HG03066 (cell line): Measurements from ENCODE around the gene SCUBE3.

ENCODE experiments used
- ATAC-seq: cut with Tn5 transposase; IDR thresholded peaks from one replicate; pipeline ENCODE4 v1.9.1; 2021; ENCODE audit warnings: low read depth; ENCODE audit not compliant: unreplicated experiment

SCUBE3 gene

DNA sequence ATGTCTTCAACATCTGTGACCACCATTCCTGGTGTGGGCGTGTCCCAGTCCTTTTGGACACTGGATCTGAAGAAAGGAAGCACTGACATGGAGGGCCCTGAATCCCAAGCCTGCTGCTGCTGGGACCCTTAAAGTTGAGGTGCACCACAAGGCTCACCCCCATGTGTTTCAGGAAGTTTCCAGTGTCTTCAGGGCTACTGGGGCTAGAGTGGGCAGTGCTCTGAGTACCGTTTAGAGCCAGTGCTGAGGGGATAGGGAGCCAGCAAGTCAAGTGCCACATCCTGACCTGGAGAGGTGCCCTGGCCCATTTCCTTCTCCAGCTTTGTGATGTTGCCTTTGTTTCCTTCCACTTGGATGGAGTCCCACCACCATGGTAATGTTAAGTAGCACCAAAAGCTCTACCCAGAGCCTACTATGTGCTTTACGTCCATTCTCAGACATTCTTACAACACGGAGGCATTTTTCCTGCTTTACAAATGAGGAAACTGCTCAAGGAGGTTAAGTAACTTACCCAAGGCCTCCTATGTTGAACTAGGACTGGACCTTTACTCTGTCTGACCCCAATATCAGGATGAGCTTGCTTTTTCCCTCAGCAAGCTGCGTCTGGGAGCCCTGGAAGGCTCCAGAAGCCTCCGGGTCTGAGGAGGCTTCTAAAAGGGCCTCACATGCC lies 83.3 kb downstream of the SCUBE3 start:
- ATAC-seq = no peak

DNA sequence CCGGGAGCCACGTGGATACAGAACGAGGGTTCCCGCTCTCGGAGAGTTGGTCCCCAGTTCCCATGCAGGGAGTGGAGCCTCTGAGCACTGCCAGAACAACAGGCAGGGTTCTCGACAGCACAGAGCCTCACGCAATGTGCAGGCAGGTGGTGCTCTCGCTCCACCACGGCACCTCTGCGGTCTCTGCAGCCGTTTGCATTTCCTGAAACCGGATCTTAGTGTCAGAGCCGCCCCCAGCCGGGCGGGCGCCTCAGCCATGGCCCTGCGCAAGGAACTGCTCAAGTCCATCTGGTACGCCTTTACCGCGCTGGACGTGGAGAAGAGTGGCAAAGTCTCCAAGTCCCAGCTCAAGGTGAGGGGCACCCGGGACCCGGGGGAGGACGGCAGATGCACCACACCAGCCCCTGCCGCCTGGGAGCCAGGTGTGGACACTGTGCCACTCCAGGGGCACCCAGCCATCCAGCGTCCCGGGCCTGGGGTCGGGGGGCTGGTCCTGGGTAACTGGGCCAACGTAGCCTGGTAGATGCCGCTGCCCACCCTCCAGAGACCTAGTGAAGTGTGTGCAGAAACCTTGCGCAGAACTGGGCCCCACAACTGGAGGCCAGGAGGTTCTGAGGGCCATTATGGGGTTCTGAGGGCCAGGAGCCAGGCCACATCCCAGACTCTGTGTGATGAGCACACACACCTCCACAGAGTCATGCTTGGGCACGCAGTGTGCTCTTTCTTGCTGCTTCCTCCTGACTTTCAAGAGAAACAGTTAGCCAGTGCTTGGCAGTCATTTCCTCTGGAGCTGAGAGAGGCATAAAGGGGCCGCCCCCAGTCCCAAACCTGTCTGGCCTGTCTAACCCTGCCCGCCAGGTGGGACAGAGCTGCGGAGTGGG lies 84.1 kb downstream of the SCUBE3 start, which contains the start of gene DEF6:
Gene DEF6, plus strand, starts transcription at position 218 of the 881 bp plus-strand sequence. Its CDS starts 39 bp downstream, at position 257.
- peak; percentile 75 for ATAC-seq

DNA sequence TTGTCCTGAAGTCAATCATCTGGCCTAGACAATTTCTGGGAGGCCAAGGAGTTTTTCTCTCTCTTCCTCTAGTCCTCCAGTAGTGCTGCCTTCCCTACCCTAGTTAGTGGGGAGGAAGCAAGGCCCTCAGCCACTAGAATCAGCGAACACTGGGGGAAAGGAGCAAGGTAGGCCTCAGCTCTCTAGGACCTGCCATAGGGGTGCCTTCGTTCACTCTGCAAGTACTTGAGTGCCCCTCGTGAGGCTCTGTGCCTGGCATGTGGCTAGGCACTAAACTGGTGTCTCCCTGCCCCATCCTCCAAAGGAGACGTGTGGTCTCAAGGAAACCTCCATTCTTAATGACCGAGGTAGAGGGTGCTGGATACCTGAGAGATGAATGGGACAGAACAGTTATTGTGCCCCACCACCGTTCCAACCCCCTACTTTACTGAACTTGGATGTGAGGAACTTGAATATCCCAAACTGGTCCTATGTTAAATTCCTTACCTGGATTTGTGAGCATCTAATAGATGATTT lies 84.9 kb downstream of the SCUBE3 start:
- ATAC-seq = no peak

DNA sequence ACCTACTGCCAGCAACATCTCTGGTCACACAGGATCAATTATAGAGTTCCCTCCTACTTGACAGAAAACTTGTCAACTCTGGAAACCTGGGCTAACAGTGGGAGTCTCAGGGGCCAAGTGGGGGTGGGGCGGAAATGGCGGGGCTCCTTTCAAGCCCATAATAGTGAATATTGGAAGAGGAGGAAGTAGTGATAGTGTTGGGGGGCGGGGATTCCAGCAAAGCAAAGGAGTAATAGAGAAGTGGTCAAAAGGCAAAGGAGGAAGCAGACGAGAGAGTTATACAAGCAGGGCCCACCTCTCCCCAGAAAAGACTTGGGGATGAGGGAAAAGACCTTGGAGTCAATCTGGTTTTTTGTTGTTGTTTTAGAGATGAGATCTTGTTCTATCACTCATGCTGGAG lies 85.9 kb downstream of the SCUBE3 start:
- ATAC-seq = no peak

DNA sequence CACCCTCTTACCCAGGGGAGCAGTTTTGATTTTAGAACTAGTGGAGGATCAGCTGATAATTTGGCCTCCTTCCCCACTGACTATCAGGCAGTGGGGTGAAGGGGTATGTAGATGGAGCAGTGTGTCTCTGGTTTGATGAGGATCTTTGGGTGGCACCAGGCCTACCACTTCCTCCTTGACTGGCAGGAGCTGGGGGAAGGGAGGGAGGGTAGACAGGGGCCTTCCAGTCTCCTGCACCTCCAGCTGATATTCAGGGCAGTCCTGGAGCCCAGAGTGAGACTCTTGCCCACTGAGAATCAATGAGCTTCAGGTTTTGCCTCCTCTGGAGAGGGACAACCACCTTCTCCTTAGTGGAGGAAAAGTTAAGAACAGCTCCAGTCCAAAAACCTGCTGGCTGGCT lies 87.1 kb downstream of the SCUBE3 start:
- no peak for ATAC-seq
